GM12878 (cell line): Measurements from ENCODE around the gene CNTD1. TPM values are rescaled to one million over a fixed set of nuclear protein-coding genes. Genes with fewer than 3 reads are reported as not detected.
"Not testable (repeated sequence)": the region's sequence is repeated elsewhere in the genome, so short reads cannot be mapped to it uniquely, and the experiment has no call there.

Source experiments
- ATAC-seq: fragments of 200-7000 bp; cut with Tn5 transposase; 3 replicates; pipeline ENCODE4 v1.9.1; 2020; ENCODE audit warnings: mild to moderate bottlenecking, moderate library complexity
- BruUV-seq: library from RNA; stranded (reverse); fragments of 400-500 nt; replicated peaks from 2 replicates; lab custom pipeline; 2021; lab: Mats Ljungman, UMichigan
- CTCF ChIA-PET: fragments of 300-600 bp; sonication (Branson Sonifier 250); formaldehyde crosslinking; extraction: SDS; loops from one replicate; lab custom pipeline; 2021; ENCODE audit warnings: inconsistent platforms; lab: Yijun Ruan, JAX
- POLR2A ChIA-PET: fragments of 350-600 bp; formaldehyde crosslinking; extraction: SDS; loops from one replicate; lab custom pipeline; 2021; ENCODE audit warnings: inconsistent platforms; lab: Charles Lee
- RAD21 ChIA-PET: fragments of 300-600 bp; sonication (Branson Sonifier 250); formaldehyde crosslinking; loops from one replicate; lab custom pipeline; 2023; ENCODE audit warnings: antibody characterized with exemption; ENCODE audit not compliant: unreplicated experiment; lab: Charles Lee
- SMC1A ChIA-PET: fragments of 300-600 bp; sonication (Branson Sonifier 250); formaldehyde crosslinking; loops from one replicate; lab custom pipeline; 2023; ENCODE audit not compliant: unreplicated experiment, uncharacterized antibody; lab: Charles Lee
- DNase-seq: peaks from one replicate; pipeline ENCODE4 v3.0.0-alpha.2; 2011; ENCODE audit warnings: low read depth, low spot score
- FAIRE-seq: peaks from 3 replicates; lab custom pipeline; 2011; peaks lifted over from hg19 to GRCh38; lab: Jason Lieb, UNC
- H2AFZ ChIP-seq: 2 replicates; pipeline ENCODE4 v1.6.0; 2011; ENCODE audit warnings: low read depth, low read length, control low read depth; ENCODE audit not compliant: control insufficient read depth
- H3K27ac ChIP-seq: 2 replicates; pipeline ENCODE4 v1.5.1; 2011; ENCODE audit warnings: control low read depth; ENCODE audit not compliant: control insufficient read depth, insufficient read depth
- H3K27me3 ChIP-seq, 2 experiments: replicated peaks in 1 of 2; 2 replicates each; pipeline versions ENCODE4 v1.6.0 to v1.6.1; 2011; ENCODE audit warnings: low read length in 1 of 2; ENCODE audit not compliant: control insufficient read depth in 2 of 2, insufficient read depth in 2 of 2
- H3K36me3 ChIP-seq, 2 experiments: 2 replicates each; pipeline ENCODE4 v1.5.1; 2011; ENCODE audit warnings: low read length in 1 of 2; ENCODE audit not compliant: control insufficient read depth in 2 of 2, insufficient read depth in 2 of 2
- H3K4me1 ChIP-seq: 2 replicates; pipeline ENCODE4 v1.6.1; 2011; ENCODE audit warnings: mild to moderate bottlenecking, low read length, moderate library complexity, mixed read lengths; ENCODE audit not compliant: control insufficient read depth, insufficient read depth
- H3K4me2 ChIP-seq: 2 replicates; pipeline ENCODE4 v1.6.0; 2011; ENCODE audit warnings: control low read depth; ENCODE audit not compliant: control insufficient read depth, insufficient read depth
- H3K4me3 ChIP-seq: fragments of 200-600 bp; sonication (generic); 2 replicates; pipeline ENCODE4 v1.5.1; 2016
- H3K79me2 ChIP-seq: 2 replicates; pipeline ENCODE4 v1.6.0; 2011; ENCODE audit warnings: low read length; ENCODE audit not compliant: control insufficient read depth, insufficient read depth
- H3K9ac ChIP-seq: 2 replicates; pipeline ENCODE4 v1.8.0; 2011; ENCODE audit warnings: low read length, control low read depth, mixed read lengths; ENCODE audit not compliant: control insufficient read depth, insufficient read depth
- H3K9me3 ChIP-seq: replicated peaks from 3 replicates; pipeline ENCODE4 v1.5.1; 2011; ENCODE audit warnings: mild to moderate bottlenecking, low read length; ENCODE audit not compliant: control insufficient read depth, insufficient read depth
- H4K20me1 ChIP-seq: 2 replicates; pipeline ENCODE4 v1.6.0; 2011; ENCODE audit not compliant: control insufficient read depth, insufficient read depth
- MYB ChIP-seq: fragments of 150-350 bp; IDR thresholded peaks from 2 replicates; pipeline ENCODE4 v1.6.1; 2014; ENCODE audit warnings: mild to moderate bottlenecking, low read depth, low read length, borderline replicate concordance
- NRF1 ChIP-seq: conservative IDR thresholded peaks from 2 replicates; pipeline ENCODE4 v1.6.1; 2011; ENCODE audit warnings: mild to moderate bottlenecking, low read depth, low read length, improper control_type of control experiment
- WGBS: methylation state at CpG from one replicate; pipeline ENCODE4 v1.1.6; 2016; ENCODE audit warnings: low lambda C conversion rate; ENCODE audit not compliant: insufficient replicate concordance, insufficient coverage; ENCODE audit errors: missing lambda C conversion rate; 5-methylcytosine and 5-hydroxymethylcytosine counted together
- in situ Hi-C: fragments of 300-500 bp; cut with MboI; formaldehyde crosslinking; loops from 9 replicates; pipeline ENCODE4 v1.14.3; 2018; ENCODE audit warnings: mixed read lengths
- intact Hi-C: fragments of 100-400 bp; cut with micrococcal nuclease; formaldehyde crosslinking; loops from one replicate; pipeline ENCODE4 v1.14.2; 2022; ENCODE audit not compliant: unreplicated experiment
- polyA plus RNA-seq, 11 experiments: library from polyadenylated mRNA; depleted of rRNA in 4 of 11; unstranded in 6 of 11; stranded (reverse) in 5 of 11; fragments of >200 nt; fragmentation: Nextera tagmentation in 4 of 11; fragmentation: Illumina TruSeq in 1 of 11; extraction: Ambion mirVana in 4 of 11; extraction: Trizol in 1 of 11; gene quantifications; 1 replicate in 1 of 11; 2 replicates in 10 of 11; pipeline versions ENCODE4 v1.2.1 to v1.2.3, GENCODE V29; 2011 to 2016; ENCODE audit warnings: inconsistent platforms in 2 of 11, missing spikeins in 2 of 11, low read depth in 1 of 11
- total RNA-seq, 4 experiments: library from RNA; depleted of rRNA in 3 of 4; stranded (reverse); fragments of >200 nt in 3 of 4; fragmentation: Illumina TruSeq in 1 of 4; extraction: Trizol in 1 of 4; gene quantifications; 2 replicates each; pipeline versions ENCODE4 v1.2.1 to v1.2.3, GENCODE V29; 2013 to 2021
- TF ChIP-seq, protein P1 (sequence below): fragments of 450-650 bp; formaldehyde crosslinking; IDR thresholded peaks from 2 replicates; pipeline ENCODE4 v1.5.0; 2022; ENCODE audit warnings: mild to moderate bottlenecking, missing genetic modification characterization
- TF ChIP-seq, protein P2 (sequence below): fragments of 450-650 bp; IDR thresholded peaks from 2 replicates; pipeline ENCODE4 v1.6.1; 2017; ENCODE audit warnings: borderline replicate concordance

Gene CNTD1
- total and polyA plus RNA-seq, 10 of the 15 experiments (the other 5 are each of a cell fraction or from before 2014, with no cell fraction given): 0.06 to 1.5 (median 1.1) TPM; not detected in 4

DNA sequence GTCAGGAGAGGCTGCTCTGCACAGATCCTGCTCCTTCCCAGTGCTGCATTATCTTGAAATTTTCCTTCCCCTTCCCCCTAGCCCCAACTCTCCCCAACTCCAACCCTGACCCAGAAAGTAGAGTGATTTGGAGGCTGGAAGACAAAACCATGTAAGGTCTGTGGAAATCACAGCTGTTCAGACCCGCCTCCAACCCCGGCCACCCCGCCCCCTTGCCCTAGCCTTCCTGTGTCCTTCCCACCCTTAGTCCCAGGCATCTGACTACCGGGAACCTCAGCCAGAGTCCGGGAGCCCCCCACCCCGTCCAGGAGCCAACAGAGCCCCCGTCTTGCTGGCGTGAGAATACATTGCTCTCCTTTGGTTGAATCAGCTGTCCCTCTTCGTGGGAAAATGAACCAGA lies 52.3 kb downstream of the CNTD1 start, which contains the start of gene AOC3 (continued):
- TF ChIP-seq, protein P1, sequence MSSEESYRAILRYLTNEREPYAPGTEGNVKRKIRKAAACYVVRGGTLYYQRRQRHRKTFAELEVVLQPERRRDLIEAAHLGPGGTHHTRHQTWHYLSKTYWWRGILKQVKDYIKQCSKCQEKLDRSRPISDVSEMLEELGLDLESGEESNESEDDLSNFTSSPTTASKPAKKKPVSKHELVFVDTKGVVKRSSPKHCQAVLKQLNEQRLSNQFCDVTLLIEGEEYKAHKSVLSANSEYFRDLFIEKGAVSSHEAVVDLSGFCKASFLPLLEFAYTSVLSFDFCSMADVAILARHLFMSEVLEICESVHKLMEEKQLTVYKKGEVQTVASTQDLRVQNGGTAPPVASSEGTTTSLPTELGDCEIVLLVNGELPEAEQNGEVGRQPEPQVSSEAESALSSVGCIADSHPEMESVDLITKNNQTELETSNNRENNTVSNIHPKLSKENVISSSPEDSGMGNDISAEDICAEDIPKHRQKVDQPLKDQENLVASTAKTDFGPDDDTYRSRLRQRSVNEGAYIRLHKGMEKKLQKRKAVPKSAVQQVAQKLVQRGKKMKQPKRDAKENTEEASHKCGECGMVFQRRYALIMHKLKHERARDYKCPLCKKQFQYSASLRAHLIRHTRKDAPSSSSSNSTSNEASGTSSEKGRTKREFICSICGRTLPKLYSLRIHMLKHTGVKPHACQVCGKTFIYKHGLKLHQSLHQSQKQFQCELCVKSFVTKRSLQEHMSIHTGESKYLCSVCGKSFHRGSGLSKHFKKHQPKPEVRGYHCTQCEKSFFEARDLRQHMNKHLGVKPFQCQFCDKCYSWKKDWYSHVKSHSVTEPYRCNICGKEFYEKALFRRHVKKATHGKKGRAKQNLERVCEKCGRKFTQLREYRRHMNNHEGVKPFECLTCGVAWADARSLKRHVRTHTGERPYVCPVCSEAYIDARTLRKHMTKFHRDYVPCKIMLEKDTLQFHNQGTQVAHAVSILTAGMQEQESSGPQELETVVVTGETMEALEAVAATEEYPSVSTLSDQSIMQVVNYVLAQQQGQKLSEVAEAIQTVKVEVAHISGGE (CRISPR knock-in tag): no peak
- TF ChIP-seq, protein P2, sequence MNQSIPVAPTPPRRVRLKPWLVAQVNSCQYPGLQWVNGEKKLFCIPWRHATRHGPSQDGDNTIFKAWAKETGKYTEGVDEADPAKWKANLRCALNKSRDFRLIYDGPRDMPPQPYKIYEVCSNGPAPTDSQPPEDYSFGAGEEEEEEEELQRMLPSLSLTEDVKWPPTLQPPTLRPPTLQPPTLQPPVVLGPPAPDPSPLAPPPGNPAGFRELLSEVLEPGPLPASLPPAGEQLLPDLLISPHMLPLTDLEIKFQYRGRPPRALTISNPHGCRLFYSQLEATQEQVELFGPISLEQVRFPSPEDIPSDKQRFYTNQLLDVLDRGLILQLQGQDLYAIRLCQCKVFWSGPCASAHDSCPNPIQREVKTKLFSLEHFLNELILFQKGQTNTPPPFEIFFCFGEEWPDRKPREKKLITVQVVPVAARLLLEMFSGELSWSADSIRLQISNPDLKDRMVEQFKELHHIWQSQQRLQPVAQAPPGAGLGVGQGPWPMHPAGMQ: no peak
- TF ChIP-seq NRF1 (no peak), MYB (no peak)

DNA sequence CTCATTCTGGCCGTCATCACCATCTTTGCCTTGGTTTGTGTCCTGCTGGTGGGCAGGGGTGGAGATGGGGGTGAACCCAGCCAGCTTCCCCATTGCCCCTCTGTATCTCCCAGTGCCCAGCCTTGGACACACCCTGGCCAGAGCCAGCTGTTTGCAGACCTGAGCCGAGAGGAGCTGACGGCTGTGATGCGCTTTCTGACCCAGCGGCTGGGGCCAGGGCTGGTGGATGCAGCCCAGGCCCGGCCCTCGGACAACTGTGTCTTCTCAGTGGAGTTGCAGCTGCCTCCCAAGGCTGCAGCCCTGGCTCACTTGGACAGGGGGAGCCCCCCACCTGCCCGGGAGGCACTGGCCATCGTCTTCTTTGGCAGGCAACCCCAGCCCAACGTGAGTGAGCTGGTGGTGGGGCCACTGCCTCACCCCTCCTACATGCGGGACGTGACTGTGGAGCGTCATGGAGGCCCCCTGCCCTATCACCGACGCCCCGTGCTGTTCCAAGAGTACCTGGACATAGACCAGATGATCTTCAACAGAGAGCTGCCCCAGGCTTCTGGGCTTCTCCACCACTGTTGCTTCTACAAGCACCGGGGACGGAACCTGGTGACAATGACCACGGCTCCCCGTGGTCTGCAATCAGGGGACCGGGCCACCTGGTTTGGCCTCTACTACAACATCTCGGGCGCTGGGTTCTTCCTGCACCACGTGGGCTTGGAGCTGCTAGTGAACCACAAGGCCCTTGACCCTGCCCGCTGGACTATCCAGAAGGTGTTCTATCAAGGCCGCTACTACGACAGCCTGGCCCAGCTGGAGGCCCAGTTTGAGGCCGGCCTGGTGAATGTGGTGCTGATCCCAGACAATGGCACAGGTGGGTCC lies 52.9 kb downstream of the CNTD1 start:
- intact Hi-C loops, H3K36me3 ChIP-seq, H2AFZ ChIP-seq, ATAC-seq, H3K27ac ChIP-seq, RAD21 ChIA-PET, FAIRE-seq, BruUV-seq, H3K27me3 ChIP-seq, H3K9me3 ChIP-seq, in situ Hi-C loops, H3K9ac ChIP-seq, H3K4me3 ChIP-seq, DNase-seq, H4K20me1 ChIP-seq, H3K4me1 ChIP-seq, CTCF ChIA-PET, SMC1A ChIA-PET, POLR2A ChIA-PET, H3K79me2 ChIP-seq, H3K4me2 ChIP-seq: not testable (repeated sequence)
- WGBS: 83% methylated on average over 13 of the region's 28 CpGs
